H1 (cell line): ENCODE measurements around the gene MDC1.

Experiments
- CTCF ChIP-seq, 3 experiments: IDR thresholded peaks; 1 replicate in 2 of 3; 2 replicates in 1 of 3; pipeline versions ENCODE4 v1.5.1 to v1.6.1; 2011; ENCODE audit warnings: low read length in 3 of 3, mild to moderate bottlenecking in 3 of 3, inconsistent platforms in 2 of 3, low read depth in 1 of 3, moderate library complexity in 1 of 3; ENCODE audit not compliant: insufficient read depth in 1 of 3; ENCODE audit errors: control extremely low read depth in 1 of 3
- MAFK ChIP-seq: IDR thresholded peaks from 2 replicates; pipeline ENCODE4 v1.6.1; 2012; ENCODE audit warnings: low read depth, mild to moderate bottlenecking, improper control_type of control experiment, low read length
- POLR2AphosphoS5 ChIP-seq: IDR thresholded peaks from 2 replicates; pipeline ENCODE4 v1.6.1; 2011; ENCODE audit warnings: low read depth, low read length
- RAD21 ChIP-seq, 2 experiments: IDR thresholded peaks in 1 of 2; conservative IDR thresholded peaks in 1 of 2; 2 replicates each; pipeline ENCODE4 v1.6.1; 2011; ENCODE audit warnings: low read depth in 2 of 2, low read length in 2 of 2, improper control_type of control experiment in 1 of 2, inconsistent platforms in 1 of 2, mild to moderate bottlenecking in 1 of 2, moderate library complexity in 1 of 2
- RFX5 ChIP-seq: IDR thresholded peaks from 2 replicates; pipeline ENCODE4 v1.6.1; 2011; ENCODE audit warnings: low read depth, low read length, improper control_type of control experiment, borderline replicate concordance

GRCh38 chr6:30717129-30717844 is at the start of gene MDC1:
- TF ChIP-seq RAD21 (IDR thresholded peaks at IDR 0.05 in 1 of 2, conservative IDR thresholded peaks at IDR 0.05 in 1 of 2; ENCODE audit: low read depth in 2 of 2, low read length in 2 of 2) (peak in 1 of 2 experiments; percentile 15; a peak in 1 of 4 replicates), MAFK (peak; percentile 96), RFX5 (no peak), CTCF (IDR thresholded peaks at IDR 0.05; ENCODE audit: control extremely low read depth in 1 of 3, insufficient read depth in 1 of 3, low read depth in 1 of 3, low read length in 3 of 3) (peak in 1 of 3 experiments; percentile 15; a peak in 1 of 4 replicates), POLR2AphosphoS5 (peak; percentile 99)
